Peyer's patch (tissue), 4 donors: Measurements from ENCODE around the gene C1RL. TPM values are rescaled to one million over a fixed set of nuclear protein-coding genes. Genes with fewer than 3 reads are reported as not detected.

Experiments used
- DNase-seq, 3 donors: peaks; one replicate each; pipeline ENCODE4 v3.0.0-alpha.2; 2017 to 2019
- H3K27ac ChIP-seq, 4 donors: fragments of 200-600 bp; sonication (generic); one replicate each; pipeline ENCODE4 v1.5.1; 2016 to 2019
- H3K27me3 ChIP-seq, 2 donors: fragments of 200-600 bp; sonication (generic); one replicate each; pipeline ENCODE4 v1.5.1; 2019
- H3K36me3 ChIP-seq, 3 donors: fragments of 200-600 bp; sonication (generic); one replicate each; pipeline ENCODE4 v1.5.1; 2016 to 2019
- H3K4me1 ChIP-seq, 4 donors: fragments of 200-600 bp; sonication (generic); one replicate each; pipeline ENCODE4 v1.5.1; 2016 to 2019
- H3K4me3 ChIP-seq, 4 donors: fragments of 200-600 bp; sonication (generic); 1 replicate in 3 of 4; 2 replicates in 1 of 4; pipeline ENCODE4 v1.5.1; 2016 to 2019; ENCODE audit warnings: mild to moderate bottlenecking in 1 of 4
- H3K9me3 ChIP-seq, 4 donors: fragments of 200-600 bp; sonication (generic); one replicate each; pipeline ENCODE4 v1.5.1; 2016 to 2019; ENCODE audit warnings: mild to moderate bottlenecking in 1 of 4
- CTCF ChIP-seq, 6 experiments: fragments of 450-650 bp in 4 of 6; fragments of 200-600 bp in 2 of 6; sonication (generic) in 1 of 6; IDR thresholded peaks; one replicate each; pipeline ENCODE4 v1.5.1; 2017 to 2019; ENCODE audit warnings: antibody characterized with exemption in 6 of 6, mild to moderate bottlenecking in 3 of 6, moderate library complexity in 1 of 6
- POLR2A ChIP-seq, 2 donors: fragments of 450-650 bp; IDR thresholded peaks; one replicate each; pipeline ENCODE4 v1.5.1; 2017; ENCODE audit warnings: antibody characterized with exemption in 2 of 2, mild to moderate bottlenecking in 2 of 2, moderate library complexity in 2 of 2
- total RNA-seq, 4 donors: library from RNA; depleted of rRNA; stranded (reverse); fragments of >200 nt; gene quantifications; one replicate each; pipeline ENCODE4 v1.1.0, GENCODE V29; 2016

The C1RL gene
- total RNA-seq, 4 donors from 2014 or later: 44.6 to 87.7 (median 51.5) TPM

GRCh38 chr12:7129287-7129871, 20.4 kb upstream of the C1RL start:
- Histone ChIP-seq H3K27me3 (no peaks in the 10 kb centered on the region), H3K9me3 (no peaks in the 10 kb centered on the region), H3K27ac (peak overlapping the region; percentile 69 to 85 (median 72)), H3K36me3 (no peaks in the 10 kb centered on the region), H3K4me1 (peaks cover 0 to 26% (median 7%) of the 10 kb centered on the region in 4 donors), H3K4me3 (peak overlapping the region; percentile 52 to 71 (median 62))
- no peak for TF ChIP-seq CTCF (IDR thresholded peaks at IDR 0.05)
- TF ChIP-seq POLR2A (IDR thresholded peaks at IDR 0.05): no peak
- peak in 1 of 3 donors; percentile 31 for DNase-seq

- H3K4me1 ChIP-seq: peaks cover 0 to 26% (median 7%) of the 10 kb centered on the region in 4 donors
- peak within 1 kb of the TSS; percentile 69 to 85 (median 72) for H3K27ac ChIP-seq
- H3K36me3 ChIP-seq: no peaks in the 10 kb centered on the region
- peak within 1 kb of the TSS; percentile 52 to 71 (median 62) for H3K4me3 ChIP-seq
- no peaks in the 10 kb centered on the region for H3K9me3 ChIP-seq
- DNase-seq: peak in 1 of 3 donors; percentile 27
- TF ChIP-seq CTCF (IDR thresholded peaks at IDR 0.05) (no peak), POLR2A (IDR thresholded peaks at IDR 0.05) (no peak)
- no peaks in the 10 kb centered on the region for H3K27me3 ChIP-seq
Observed at GRCh38 chr12:7128681-7129286, 19.8 kb upstream of the C1RL start, which contains the start of gene RBP5. Gene RBP5 (minus strand): TSS chr12:7128889. CDS start chr12:7128775, 114 bp downstream.

DNA sequence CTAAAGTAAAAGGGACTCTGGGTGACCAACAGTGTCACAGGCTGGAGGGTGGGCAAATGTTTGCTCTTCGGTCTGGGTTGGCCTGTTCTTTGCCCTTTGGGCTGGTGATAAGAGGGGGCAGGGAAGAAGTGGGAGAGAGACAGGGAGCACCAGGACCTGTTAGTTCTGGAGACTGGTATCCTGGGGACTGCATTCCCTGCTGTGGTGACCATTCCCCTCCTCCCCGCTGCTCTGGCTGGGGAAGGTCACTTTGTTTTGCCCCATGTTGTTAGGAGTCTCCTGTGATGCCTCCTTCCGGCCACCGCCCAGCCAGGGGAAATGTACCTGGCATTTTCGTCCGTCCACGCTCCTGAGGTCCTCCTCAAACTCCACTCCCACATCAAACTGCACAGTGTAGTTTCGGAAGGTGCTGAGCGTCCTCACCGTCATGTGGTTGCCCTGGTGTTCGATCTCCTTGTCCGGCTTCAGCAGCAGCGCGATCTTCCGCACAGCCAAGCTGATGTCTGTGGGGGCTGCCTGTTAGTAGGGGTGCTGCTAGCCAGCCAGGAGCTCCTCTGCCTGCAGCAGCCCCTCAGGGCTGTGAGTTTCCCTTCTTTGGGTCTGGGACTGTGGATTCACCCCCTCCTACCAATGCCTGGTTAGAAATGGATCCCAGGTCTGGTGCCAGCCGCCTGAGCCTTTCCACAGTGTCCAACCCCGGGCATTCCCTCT, 19.1 kb upstream of the C1RL start:
- H3K27ac ChIP-seq: peak overlapping the region in 3 of 4 donors; percentile 16 to 85 (median 18)
- peak overlapping the region; percentile 14 to 52 (median 21) for H3K4me3 ChIP-seq
- no peaks in the 10 kb centered on the region for H3K36me3 ChIP-seq
- TF ChIP-seq POLR2A (IDR thresholded peaks at IDR 0.05): no peak
- DNase-seq: no peak
- no peaks in the 10 kb centered on the region for H3K27me3 ChIP-seq
- H3K9me3 ChIP-seq: no peaks in the 10 kb centered on the region
- H3K4me1 ChIP-seq: peaks cover 0 to 29% (median 7%) of the 10 kb centered on the region in 4 donors

DNA sequence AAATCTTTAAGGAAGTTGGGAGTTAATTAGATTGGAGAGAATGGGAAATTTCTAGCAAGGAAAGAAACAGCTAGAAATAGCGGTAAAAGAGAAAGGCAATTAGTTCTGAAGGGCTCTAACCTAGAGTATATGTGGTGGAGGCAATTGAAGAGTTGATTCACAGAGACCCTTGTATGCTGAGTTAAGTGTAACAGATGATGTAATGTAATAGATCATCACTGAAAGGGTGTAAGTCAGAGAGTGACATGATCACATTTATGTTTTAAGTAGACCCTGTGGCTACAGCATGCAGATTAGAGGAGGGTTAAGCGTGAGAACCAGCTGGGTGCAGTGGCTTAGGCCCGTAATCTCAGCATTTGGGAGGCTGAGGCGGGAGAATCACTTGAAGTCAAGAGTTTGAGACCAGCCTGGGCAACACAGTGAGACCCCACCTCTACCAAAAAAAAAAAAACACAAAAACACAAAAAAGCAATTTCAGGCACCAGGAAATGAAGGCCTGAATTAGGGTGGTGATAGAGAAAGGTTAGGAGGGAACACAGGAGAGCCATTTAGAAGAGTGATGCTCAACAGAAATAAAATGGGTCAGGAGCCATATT, 16.7 kb upstream of the C1RL start:
- no peaks in the 10 kb centered on the region for H3K9me3 ChIP-seq
- TF ChIP-seq POLR2A (IDR thresholded peaks at IDR 0.05): no peak
- TF ChIP-seq CTCF (IDR thresholded peaks at IDR 0.05): no peak
- DNase-seq: no peak
- no peaks in the 10 kb centered on the region for H3K27me3 ChIP-seq
- H3K4me1 ChIP-seq: peaks cover 0 to 27% (median 6%) of the 10 kb centered on the region in 4 donors
- no peak overlapping the region for H3K27ac ChIP-seq
- H3K36me3 ChIP-seq: no peaks in the 10 kb centered on the region
- H3K4me3 ChIP-seq: no peak overlapping the region

DNA sequence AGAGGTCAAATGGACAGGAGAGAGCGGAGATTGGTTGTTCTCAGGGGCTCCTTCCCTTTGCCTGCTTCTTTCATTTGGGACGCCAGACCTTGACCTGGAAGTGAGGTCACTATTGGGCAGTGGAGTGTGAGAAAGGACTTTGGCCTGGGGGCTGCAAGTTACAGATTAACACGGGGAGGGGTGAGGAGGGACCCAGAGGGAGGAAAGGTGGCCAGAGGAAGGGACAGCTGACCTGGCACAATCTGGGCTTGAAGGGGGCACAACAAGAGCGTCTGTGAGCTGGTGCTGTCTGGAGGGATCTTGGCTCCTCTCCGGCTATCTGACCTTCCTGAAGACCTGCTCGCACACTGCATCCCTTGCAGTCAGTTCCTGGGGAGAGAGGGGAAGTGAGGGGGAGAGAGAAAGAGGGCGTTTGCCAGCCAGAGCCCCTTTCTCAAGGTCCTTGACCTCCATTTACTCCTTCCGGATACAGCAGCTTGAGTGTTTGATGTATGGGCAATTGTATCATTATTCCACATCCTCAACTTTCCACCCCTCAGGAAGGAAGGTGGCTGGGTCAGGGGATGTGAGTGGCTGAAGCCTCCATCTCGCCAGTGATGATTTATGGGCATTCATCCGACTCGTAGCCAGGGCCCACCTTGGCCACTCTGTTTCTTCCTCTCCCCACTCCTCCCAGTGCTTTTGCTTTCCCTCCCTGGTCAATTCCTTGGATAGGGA, 14.9 kb upstream of the C1RL start:
- H3K9me3 ChIP-seq: no peaks in the 10 kb centered on the region
- DNase-seq: no peak
- H3K36me3 ChIP-seq: no peaks in the 10 kb centered on the region
- TF ChIP-seq POLR2A (IDR thresholded peaks at IDR 0.05): no peak
- no peak for TF ChIP-seq CTCF (IDR thresholded peaks at IDR 0.05)
- no peaks in the 10 kb centered on the region for H3K27me3 ChIP-seq
- H3K4me3 ChIP-seq: no peak overlapping the region
- H3K4me1 ChIP-seq: peaks cover 0 to 10% (median 0%) of the 10 kb centered on the region in 4 donors
- peak overlapping the region in 1 of 4 donors; percentile 19 for H3K27ac ChIP-seq
